NCI-H2196 (cell line): ENCODE results near the gene DNAJC1.
A peak's percentile ranks its signal among the peaks of the same experiment; 100 is the strongest.
"Not testable (repeated sequence)": the region's sequence is repeated elsewhere in the genome, so short reads cannot be mapped to it uniquely, and the experiment has no call there.

Experiments
- DNase-seq: peaks from one replicate; lab custom pipeline; 2025; ENCODE audit not compliant: unreplicated experiment; lab: John Stamatoyannopoulos, UW

Gene DNAJC1, protein sequence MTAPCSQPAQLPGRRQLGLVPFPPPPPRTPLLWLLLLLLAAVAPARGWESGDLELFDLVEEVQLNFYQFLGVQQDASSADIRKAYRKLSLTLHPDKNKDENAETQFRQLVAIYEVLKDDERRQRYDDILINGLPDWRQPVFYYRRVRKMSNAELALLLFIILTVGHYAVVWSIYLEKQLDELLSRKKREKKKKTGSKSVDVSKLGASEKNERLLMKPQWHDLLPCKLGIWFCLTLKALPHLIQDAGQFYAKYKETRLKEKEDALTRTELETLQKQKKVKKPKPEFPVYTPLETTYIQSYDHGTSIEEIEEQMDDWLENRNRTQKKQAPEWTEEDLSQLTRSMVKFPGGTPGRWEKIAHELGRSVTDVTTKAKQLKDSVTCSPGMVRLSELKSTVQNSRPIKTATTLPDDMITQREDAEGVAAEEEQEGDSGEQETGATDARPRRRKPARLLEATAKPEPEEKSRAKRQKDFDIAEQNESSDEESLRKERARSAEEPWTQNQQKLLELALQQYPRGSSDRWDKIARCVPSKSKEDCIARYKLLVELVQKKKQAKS

DNA sequence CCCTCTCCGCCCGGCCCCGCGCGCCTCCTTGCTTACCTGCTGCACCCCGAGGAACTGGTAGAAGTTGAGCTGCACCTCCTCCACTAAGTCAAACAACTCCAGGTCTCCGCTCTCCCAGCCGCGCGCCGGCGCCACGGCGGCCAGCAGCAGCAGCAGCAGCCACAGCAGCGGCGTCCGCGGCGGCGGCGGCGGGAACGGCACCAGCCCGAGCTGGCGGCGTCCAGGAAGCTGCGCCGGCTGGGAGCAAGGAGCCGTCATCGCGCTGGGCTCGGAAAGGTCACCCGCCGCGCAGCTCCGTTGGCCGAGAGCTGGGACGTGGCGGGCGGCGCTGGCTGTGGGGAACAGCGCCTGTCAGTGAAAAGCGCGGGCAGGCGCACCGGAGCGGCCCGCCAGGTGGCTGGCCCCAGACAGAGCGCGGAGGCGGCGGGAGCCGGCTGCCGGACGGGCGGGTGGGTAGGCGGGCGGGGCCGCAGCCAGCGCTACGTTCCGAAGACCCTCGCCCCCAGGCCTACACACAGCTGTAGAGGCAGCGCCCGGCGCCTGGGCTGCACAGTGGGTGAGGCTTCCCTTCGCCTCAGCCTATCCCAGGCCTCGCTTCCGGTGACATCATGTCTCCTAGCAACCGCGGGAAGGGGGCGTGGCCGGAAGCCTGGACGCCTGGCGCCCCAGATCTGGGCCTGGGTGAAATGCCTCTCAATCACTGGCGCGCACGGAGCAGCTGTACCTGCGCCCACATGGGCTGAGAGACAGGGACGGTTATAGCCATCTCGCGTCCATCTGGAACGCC, at the start of gene DNAJC1:
Gene DNAJC1, minus strand, starts transcription at position 554 of the 787 bp plus-strand sequence. Its CDS starts 296 bp downstream, at position 258.
- DNase-seq: peak; percentile 87

DNA sequence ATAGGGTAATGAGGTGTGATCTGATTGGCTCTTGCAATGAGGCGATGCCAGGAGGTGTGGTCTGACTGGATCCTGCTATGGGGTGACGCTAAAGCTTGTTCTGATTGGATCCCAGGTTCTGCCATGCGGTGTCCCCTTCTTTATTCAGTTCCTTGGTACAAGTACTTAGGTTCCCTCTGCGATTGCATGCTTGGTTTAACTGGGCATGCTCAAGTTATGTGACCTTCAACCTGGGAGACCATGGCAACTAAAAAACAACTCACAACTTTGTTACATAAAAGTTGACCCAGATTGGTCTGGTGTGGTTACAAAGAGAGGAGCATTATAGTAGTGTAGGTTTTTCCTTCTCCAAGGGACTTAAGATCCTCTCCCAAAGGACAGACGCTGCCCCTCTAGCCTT, 49.5 kb upstream of the DNAJC1 start:
- DNase-seq: no peak

DNA sequence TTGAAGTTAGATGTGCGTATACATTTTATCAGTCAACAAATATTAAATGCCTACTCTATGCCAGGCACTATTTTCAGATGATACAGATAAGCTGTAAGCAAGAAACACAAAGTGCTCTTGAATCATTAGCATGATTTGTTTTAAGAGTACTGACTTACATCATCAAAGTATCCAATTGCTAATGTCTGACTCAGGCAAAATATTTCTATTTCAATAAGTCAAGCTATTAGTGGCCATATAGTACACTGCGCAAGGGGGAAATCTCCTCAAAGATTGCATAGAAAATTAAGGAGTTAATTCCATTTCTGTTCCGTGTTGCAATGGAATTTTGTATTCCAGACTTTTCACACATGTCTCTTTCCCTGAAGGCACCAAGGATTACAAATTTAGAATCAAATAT, 46.1 kb upstream of the DNAJC1 start:
- no peak for DNase-seq

DNA sequence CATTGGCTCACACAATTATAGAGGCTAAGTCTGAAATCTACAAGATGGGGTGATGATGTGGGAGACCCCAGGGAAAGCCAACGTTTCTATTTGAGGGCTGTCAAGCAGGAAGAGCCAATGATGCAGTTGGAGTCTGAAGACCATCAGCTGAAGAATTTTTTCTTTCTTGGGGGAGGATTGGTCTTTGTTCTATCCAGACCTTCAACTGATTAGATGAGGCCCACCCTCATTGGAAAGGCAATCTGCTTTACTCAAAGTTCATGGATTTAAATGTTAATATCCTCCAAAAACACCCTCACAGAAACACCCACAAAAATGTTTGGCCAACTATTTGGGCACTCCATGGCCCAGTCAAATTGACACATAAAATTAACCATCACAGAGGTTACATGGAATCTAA, 44.3 kb upstream of the DNAJC1 start:
- DNase-seq: no peak

DNA sequence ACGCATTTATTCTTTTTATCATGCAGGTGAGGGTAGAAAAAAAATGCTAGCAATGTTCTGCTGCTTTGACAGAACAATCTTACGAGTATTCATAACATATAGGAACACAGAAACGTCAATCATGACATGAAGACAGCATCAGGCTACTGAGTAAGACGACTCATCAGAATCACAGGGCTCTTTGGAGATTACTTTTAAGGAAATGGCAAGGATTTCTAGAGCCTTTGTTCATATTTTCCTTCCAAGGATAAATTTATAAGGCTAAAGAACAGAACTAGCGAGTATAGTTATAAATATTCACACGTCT, 39.8 kb upstream of the DNAJC1 start:
- DNase-seq: no peak

DNA sequence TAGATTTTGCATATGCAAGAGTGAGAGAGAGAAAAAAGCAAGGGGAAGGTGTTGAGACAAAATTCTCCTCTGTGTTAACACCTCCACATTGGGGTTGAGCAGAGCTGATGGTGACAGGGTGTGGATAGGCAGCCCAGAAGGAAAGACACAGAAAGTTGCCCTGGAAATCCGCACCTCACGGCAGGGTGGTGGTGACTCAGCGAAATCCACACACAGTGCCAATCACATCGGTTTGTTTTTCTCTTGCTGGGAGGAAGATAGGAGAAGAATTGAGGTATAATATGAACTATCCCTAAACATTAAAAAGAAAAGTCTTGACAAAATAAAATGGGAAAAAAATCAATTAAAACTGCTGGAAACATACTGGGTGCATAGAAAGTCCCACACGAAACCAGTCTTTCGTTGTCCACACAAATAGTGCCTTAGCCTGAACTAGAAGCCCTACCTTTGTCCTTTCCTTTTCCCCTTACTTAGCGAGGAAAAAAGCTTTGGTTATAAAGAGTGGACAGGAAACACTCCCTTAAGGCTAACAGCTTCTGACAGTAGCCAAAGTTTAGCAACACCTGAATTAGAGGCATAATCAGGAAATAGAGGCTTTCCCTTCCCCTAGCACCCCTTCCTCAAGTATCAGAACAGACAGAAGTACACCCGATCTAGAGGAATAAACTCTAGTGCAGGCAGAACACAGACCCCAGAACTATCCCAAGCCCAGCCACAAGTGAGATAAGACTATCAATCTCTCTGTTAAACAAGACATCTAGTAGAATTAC, 39.2 kb upstream of the DNAJC1 start:
- DNase-seq: no peak

DNA sequence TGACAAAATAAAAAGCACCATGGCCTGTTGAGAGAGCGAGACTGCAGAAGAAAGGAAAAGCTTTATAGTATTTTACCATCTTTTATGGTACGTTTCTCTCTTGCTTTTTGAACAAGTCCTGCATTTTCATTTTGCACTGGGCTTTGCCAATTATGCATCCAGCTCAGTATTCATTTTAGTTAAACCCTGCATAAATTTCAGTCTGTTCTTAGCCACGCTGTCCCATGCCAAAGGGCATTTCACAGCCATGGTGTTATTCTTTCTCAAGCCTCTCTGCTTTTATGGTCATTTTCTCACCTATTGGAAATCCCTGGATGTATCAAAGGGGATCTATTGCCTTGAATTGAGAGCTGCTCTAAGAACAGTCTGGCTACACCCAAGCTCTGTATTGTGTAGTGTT, 30.8 kb upstream of the DNAJC1 start:
- DNase-seq: no peak

DNA sequence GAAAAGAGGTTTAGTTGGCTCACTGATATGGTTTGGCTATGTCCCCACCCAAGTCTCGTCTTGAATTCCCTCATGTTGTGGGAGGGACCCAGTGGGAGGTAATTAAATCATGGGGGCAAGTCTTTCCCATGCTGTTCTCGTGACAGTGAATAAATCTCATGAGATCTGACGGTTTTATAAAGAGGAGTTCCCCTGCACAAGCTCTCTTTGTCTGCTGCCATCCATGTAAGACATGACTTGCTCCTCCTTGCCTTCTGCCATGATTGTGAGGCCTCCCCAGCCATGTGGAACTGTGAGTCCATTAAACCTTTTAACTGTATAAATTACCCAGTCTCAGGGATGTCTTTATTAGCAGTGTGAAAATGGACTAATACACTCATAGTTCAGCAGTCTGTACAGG, 28.7 kb upstream of the DNAJC1 start:
- DNase-seq: not testable (repeated sequence)

DNA sequence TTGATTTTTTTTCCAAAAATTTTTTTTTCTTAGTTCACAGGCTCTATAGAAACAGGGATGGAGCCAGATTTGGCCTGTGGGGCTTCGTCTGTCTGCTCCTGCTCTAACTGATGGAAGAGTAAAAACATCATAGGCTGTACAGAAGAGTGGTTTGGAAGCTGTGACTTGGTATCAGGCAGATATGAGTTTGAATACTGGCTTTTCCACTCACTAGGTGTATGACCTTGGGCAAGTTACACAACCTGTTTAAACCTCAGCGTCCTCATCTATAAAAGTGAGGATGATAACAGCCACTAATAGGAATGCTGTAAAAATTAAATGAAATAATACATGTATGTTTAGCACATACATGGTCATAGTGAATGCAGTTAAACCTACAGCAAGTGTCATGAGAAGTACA, 26.9 kb upstream of the DNAJC1 start:
- DNase-seq: no peak

DNA sequence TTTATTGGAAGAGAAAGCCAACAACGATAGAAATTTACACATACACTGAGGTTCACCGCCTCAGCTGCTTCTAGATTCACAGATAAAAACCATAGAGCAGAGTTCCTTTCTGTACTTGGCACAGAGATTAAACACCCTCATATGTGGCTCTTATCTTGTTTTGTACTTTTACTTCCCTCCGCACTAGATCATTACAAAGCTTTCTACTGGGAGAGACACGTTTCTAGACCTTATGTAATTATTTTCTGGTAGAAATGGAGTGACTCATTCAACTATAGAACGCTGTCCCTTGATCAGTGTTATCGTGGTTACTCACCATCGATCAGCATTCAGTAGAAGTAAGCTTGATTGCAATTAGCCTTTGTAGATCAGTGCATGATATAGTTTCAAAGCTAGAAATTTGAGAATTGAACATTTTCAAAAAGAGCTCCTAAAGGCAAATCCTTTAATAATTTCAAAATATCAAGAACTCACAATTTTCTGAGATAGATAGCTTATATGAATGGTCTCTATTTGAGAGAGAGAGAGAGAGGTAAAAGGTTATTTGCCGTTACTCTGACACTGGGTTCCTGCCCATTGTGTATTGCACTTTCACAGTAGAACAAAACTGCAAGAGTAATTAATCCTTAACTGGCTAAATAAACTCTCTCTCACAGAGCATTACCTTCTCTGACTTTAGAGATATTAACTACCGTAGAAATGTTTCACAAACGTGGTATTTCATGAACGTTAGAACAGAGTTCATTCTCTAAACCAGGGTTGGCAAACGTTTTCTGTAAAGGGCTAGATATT, 26.1 kb upstream of the DNAJC1 start:
- DNase-seq: no peak

DNA sequence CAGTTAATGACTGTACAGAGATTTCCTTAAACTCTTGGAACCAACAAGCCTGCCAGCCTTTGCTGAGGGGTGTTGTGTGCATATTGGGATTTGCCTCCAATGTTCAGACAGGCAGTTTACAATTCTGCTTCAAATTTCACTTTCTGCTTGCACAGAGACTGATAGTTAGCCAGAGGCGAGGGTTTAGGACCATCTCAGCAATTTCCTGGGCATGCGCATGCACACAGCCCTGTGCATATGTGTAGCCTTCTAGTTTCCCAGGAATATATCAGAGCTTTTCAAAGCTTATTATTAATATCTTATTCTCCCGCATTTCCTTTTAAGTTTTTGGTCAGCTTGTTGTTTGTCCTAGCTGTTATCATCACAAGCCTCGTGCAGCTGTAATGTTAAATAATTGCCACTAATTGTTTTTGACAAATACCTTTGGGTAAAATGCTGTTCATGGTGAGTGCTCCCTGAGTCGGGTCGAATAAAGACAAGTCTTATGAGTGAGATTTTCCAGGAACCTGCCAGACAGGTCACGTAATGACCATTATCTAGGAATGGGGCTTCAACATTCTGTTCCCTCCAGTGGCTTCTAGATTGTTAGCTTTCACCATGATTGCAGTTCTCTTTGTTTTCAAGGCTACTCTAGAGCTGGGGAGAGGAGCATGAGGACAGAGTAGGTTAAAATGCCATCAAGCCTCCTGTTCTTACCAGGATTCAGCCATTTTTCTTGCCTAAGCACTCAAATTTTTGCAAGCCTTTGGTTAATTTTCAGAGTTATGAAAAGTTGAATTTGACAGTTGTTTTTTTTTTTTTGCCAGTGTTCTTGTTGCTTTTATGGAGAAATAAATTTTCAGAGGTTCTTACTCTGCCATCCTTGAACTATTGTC, 24.1 kb upstream of the DNAJC1 start:
- no peak for DNase-seq

DNA sequence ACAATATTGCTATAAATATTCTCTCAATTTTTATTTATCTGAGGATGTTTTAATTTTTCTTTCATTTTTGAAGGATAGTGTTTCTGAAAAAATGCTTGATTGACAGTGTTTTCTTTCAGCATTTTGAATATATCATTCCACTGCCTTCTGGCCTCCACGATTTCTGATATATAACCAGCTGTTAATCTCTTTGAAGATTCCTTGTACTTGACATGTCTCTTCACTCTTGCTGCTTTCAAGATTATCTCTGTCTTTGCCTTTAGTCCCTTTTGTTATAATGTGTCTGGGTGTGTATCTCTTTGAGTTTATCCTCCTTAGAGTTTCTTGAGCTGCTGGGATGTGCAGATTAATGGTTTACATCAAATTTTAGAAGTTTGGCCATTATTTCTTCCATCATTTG, 22.8 kb upstream of the DNAJC1 start:
- no peak for DNase-seq

DNA sequence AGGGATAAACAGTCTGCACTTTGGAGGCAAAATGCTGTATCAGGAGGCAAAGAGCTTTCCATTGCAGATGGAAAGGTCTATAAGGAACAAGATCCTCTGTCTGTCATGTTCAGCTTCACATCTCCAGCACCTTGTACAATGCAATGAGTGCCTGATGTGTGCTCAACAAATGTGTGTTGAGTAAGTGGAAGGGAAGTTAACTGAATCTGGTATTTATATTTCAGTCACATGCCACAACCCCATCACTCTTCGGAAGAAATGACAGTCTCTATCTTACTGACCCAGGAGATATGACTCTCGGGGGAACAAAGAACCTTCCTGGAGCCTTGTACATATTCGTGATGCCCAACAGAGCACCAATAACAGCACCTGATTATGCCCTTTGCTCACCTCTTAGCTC, 20.0 kb upstream of the DNAJC1 start:
- no peak for DNase-seq

DNA sequence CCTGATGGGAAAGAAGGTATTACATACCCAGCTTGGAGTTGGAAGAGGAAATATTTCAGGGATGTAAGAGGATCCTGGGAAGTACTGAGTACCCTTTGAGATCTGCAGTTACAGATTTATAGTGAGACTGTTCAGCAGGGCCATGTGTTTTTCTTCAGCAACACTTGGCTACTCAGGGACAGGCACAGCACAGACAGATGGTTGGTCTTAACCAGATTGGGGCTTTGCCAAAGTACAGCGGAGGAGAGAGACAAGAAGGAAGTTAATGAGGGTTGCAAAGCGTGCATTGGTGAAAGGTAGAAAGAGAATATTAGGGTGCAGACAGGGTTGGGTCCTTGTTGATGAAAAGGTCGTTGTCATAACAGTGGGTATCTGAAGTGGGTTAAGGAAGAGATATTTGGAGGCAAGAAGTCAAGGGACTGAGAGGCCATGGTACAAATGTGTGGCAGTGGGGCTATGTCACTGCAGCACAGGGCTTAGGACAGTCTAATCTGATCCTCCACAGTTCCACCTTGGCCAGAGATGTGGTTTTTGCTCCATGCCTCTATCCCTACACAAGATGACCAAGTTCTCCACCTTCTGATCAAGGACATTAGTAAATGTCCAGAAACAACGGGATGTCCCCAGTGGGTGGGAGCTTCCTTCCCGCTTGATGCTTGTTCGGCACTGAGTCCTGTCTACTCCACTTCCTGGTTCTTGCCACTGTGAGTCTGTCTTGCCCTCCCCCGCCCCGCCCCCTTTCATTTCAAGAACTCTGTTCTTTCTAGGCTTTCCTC, 18.9 kb upstream of the DNAJC1 start:
- DNase-seq: no peak

DNA sequence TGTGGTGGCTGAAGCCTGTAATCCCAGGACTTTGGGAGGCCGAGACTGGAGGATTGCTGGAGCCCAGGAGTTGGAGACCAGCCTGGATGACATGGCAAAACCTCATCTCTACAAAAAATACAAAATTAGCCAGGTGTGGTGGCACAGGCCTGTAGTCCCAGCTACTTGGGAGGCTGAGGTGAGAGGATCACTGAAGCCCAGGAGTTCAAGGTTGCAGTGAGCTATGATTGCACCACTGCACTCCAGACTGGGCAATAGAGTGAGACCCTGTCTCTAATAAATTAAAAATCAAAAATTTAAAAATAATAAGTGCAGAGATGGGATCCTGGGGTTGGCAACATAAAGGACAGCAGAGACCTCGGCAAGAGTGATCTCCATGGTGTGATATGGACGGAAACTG, 17.6 kb upstream of the DNAJC1 start:
- not testable (repeated sequence) for DNase-seq

DNA sequence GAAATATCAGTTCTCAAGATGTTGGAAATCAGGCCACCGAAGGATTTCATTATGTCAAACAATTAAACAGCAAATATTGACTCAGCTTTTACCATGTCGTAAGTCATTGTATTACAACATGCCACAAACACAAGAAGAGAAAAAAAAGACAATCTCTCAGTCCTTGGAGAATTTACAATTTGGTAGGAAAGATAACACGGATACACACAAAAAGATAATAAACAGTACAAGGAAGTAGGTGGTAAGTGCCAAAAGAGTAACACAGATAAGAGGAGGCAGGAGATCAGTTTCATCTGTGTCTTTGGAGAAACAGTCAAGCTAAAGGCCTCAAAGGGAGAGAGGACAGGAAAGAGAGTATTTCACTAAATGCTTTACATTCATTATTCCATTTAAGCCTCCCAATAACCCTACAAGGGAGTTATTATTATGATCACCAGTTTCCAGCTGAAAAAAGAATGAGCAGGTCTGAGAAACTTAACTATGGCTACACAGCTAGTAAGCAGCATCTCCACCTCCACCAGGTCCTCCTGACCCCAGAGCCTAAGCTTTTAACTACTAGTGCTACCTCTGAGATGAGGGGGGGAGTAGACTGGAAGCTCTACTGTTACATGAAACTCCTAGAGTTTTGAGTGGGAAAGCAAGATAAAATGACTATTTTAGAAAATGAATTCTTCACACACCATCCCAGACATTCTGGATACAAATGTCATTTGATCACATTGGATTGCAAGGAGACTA, 13.9 kb upstream of the DNAJC1 start:
- DNase-seq: no peak

DNA sequence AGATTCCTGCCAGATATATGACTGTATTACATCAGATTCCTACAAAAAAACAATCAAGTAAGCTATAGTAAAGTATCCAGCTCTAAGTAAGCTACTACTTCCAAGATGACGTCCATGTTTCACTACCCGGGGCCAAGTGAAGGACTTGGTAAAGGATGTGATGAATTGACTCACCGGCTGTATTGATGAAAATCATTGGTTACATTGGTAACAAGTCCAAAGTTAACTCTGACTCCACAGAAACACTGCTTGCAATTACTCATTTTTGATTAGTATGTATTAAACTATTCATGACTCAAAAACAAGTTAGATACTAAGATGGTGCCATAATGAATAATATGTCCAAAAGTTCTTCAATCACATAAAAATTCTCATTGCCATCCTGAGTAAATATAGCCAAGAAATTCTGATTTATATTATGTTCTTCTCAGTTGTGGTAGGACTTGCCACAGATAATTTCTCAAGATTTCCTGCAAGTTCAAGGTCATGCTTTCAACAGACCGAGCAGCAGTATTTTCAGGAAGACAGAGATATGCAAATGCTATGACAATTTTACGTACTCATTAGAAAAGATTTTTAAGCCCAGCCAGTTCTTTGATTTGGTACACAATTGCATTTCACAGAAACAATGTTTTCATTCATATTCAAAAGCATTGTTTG, 12.6 kb upstream of the DNAJC1 start:
- no peak for DNase-seq

DNA sequence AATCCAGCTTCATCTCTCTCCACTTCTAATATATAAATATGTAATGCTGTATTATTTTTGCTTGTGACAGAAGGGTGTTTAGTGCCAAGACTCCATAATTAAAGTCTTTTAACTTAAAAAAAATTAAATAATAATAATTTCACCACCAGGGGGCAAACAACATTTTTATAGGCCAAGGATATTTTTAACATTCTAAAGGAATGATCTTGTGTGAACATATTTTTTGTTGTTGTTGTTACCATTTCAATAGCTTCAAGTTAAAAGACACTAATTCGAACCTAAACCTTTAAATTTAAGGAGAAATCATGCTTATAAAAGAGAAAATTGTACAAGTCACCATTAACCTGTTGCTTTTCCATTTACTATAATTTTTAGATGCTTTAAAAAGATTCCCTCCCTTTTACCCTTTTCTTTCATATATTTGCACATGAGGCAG, 7.5 kb upstream of the DNAJC1 start:
- DNase-seq: peak; percentile 3
